ENCODE measurements around the gene DPM1. TPM values are rescaled to one million over a fixed set of nuclear protein-coding genes. Genes with fewer than 3 reads are reported as not detected.
"Not testable (repeated sequence)": the region's sequence is repeated elsewhere in the genome, so short reads cannot be mapped to it uniquely, and the experiment has no call there.

The DPM1 gene
- total RNA-seq, 2 donors from 2014 or later = 37.0 to 43.9 TPM

GRCh38 chr20:50983321-50983720 lies 25.0 kb upstream of the DPM1 start:
- Histone ChIP-seq H3K36me3 (no peaks in the 10 kb centered on the region), H3K4me3 (no peak overlapping the region), H3K9ac (ENCODE audit: low read depth in 2 of 2, low read length in 2 of 2) (no peak overlapping the region), H3K9me3 (no peaks in the 10 kb centered on the region), H3K27me3 (no peaks in the 10 kb centered on the region), H3K27ac (no peak overlapping the region), H3K4me1 (no peaks in the 10 kb centered on the region)
- TF ChIP-seq, protein P1, sequence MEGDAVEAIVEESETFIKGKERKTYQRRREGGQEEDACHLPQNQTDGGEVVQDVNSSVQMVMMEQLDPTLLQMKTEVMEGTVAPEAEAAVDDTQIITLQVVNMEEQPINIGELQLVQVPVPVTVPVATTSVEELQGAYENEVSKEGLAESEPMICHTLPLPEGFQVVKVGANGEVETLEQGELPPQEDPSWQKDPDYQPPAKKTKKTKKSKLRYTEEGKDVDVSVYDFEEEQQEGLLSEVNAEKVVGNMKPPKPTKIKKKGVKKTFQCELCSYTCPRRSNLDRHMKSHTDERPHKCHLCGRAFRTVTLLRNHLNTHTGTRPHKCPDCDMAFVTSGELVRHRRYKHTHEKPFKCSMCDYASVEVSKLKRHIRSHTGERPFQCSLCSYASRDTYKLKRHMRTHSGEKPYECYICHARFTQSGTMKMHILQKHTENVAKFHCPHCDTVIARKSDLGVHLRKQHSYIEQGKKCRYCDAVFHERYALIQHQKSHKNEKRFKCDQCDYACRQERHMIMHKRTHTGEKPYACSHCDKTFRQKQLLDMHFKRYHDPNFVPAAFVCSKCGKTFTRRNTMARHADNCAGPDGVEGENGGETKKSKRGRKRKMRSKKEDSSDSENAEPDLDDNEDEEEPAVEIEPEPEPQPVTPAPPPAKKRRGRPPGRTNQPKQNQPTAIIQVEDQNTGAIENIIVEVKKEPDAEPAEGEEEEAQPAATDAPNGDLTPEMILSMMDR (IDR thresholded peaks at IDR 0.05) = no peak
- intact Hi-C loops (cut with DNase I) = loop anchor here (10.0 kb wide), 1 partner anchor 611 kb away; no protein-coding TSS in a partner anchor
- no peak for DNase-seq

DNA sequence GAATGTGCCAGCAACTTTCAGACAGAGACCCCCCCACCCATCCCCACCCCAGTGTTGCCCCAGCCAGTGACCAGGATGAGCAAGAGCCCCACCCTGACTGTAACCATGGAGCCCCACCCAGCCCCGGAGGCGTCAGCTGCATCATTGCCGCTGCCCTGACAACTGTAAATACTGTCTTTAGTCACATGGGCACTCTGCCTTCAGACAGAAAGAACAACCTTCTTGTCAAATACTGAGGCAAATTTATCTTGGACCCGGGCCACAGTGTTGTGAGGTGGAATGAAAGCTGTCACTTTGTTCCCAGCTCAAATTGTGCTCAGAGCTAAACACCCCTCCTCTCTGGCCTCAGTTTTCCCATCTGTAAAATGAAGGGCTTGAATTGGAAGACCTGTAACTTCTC lies 24.0 kb upstream of the DPM1 start:
- Histone ChIP-seq H3K27me3 (no peaks in the 10 kb centered on the region), H3K9ac (ENCODE audit: low read depth in 2 of 2, low read length in 2 of 2) (no peak overlapping the region), H3K36me3 (no peaks in the 10 kb centered on the region), H3K4me3 (no peak overlapping the region), H3K27ac (no peak overlapping the region), H3K4me1 (no peaks in the 10 kb centered on the region), H3K9me3 (no peaks in the 10 kb centered on the region)
- DNase-seq = peak; percentile 75
- TF ChIP-seq, protein P1 (IDR thresholded peaks at IDR 0.05) = no peak
- intact Hi-C loops (cut with DNase I) = loop anchor here (10.0 kb wide), 1 partner anchor 612 kb away; no protein-coding TSS in a partner anchor

- intact Hi-C loops (cut with DNase I) = loop anchor here (10.0 kb wide), 1 partner anchor 613 kb away; no protein-coding TSS in a partner anchor
- no peak overlapping the region for H3K27ac ChIP-seq
These were observed 23.3 kb upstream of the DPM1 start for GRCh38 chr20:50981714-50982048.

DNA sequence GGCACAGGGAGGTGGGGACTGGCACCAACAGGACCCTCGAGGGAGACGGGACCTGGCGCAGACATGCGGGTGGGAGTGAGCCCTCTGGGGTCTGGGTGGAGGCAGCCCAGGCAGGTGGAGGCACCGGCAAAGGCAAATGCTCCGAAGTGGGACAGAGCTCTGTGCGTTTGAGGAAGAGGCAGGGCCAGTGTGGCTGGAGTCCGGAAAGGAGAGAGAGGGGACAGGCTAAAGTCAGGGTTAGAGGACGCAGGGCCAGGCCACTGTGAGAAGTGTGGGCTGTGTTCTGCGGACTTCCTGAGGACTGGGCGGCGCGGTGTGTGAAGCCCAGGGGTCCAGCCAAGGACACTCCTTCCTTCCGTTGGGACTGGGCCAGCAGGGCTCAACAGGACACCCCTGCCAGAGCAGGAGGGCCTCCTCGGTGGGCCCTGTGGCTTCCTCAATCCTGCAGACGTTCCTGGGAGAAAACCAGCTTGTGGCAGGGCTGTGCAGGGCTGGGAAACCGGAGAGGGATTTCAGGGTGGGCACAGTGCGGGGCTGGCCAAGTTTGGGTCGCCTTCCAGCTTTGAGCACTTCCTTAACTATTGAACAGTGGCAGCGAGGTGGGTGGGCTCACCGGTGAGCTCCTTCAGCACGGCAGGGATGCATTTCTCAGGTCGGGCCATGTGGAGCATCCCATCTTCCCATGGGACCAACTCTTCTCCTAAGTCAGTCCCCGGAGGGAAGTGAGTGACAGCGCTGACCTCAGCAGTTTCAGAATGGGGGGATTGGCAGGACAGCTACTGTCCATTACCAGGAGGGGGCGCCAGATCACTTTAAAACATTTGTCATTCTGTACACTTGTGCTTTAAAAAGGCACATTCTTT lies 22.8 kb upstream of the DPM1 start:
- Histone ChIP-seq H3K4me3 (no peak overlapping the region), H3K27me3 (no peaks in the 10 kb centered on the region), H3K9me3 (no peaks in the 10 kb centered on the region), H3K4me1 (no peaks in the 10 kb centered on the region), H3K9ac (ENCODE audit: low read depth in 2 of 2, low read length in 2 of 2) (no peak overlapping the region), H3K27ac (no peak overlapping the region), H3K36me3 (no peaks in the 10 kb centered on the region)
- TF ChIP-seq, protein P1 (IDR thresholded peaks at IDR 0.05) = peak; percentile 88
- DNase-seq = peak; percentile 74
- intact Hi-C loops (cut with DNase I) = loop anchor here (10.0 kb wide), 1 partner anchor 614 kb away; no protein-coding TSS in a partner anchor

More at GRCh38 chr20:50981714-50982048, 23.3 kb upstream of the DPM1 start:
- TF ChIP-seq, protein P1 (IDR thresholded peaks at IDR 0.05) = no peak
- no peak for DNase-seq
- H3K9ac ChIP-seq (ENCODE audit: low read depth in 2 of 2, low read length in 2 of 2) = no peak overlapping the region
- no peak overlapping the region for H3K4me3 ChIP-seq
- no peaks in the 10 kb centered on the region for H3K36me3 ChIP-seq
- H3K27me3 ChIP-seq = no peaks in the 10 kb centered on the region
- no peaks in the 10 kb centered on the region for H3K9me3 ChIP-seq
- no peaks in the 10 kb centered on the region for H3K4me1 ChIP-seq

DNA sequence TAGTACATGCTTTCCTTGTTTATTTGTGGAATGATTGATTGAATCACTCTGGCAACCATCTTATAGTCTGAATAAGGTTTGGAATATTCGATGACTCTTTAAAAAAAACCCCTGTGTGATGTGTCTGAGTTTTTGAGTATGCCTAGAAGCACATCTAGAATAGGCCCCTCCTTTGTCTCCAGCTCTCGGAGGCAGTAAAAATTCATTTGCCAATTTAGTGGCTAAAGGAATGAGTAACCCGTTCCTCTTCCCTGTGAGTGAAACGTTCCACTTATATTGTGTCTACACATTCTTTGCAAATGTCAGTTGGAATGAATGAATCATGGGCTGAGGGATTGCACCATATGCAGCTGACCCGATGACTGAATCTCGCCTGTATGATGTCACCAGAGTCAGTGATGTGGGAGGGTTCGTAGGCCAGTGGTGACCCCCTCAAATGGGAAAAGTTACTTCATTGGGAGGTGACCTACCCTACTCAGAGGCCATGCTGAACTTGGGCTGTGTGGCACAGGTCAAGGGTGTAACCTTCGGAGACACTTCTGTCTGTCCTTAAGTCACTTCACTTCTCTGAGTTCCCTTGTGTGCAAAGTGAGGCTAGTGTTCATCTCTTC lies 21.8 kb upstream of the DPM1 start:
- no peak overlapping the region for H3K27ac ChIP-seq

GRCh38 chr20:50978533-50978932 lies 20.2 kb upstream of the DPM1 start:
- H3K4me3 ChIP-seq; intact Hi-C loops (cut with DNase I); H3K9me3 ChIP-seq; H3K9ac ChIP-seq (ENCODE audit: low read depth in 2 of 2, low read length in 2 of 2); H3K36me3 ChIP-seq; DNase-seq; H3K27me3 ChIP-seq; H3K4me1 ChIP-seq; H3K27ac ChIP-seq: not testable (repeated sequence)

More for the DNA sequence above, 21.8 kb upstream of the DPM1 start:
- Histone ChIP-seq H3K4me3 (no peak overlapping the region), H3K4me1 (no peaks in the 10 kb centered on the region), H3K27me3 (no peaks in the 10 kb centered on the region), H3K36me3 (no peaks in the 10 kb centered on the region), H3K9me3 (no peaks in the 10 kb centered on the region), H3K9ac (ENCODE audit: low read depth in 2 of 2, low read length in 2 of 2) (no peak overlapping the region)
- TF ChIP-seq, protein P1 (IDR thresholded peaks at IDR 0.05) = no peak
- intact Hi-C loops (cut with DNase I) = loop anchor here (10.0 kb wide), 1 partner anchor 615 kb away; no protein-coding TSS in a partner anchor
- DNase-seq = no peak

Measured in colonic mucosa (tissue), 4 donors.